Endothelial cell of umbilical vein (primary cell): Measurements from ENCODE around the gene FBLN7. TPM values are rescaled to one million over a fixed set of nuclear protein-coding genes. Genes with fewer than 3 reads are reported as not detected.
A peak's percentile ranks its signal among the peaks of the same experiment; 100 is the strongest.

Source experiments
- BruUV-seq: library from RNA; stranded (reverse); fragments of 400-500 nt; replicated peaks from 2 replicates; lab custom pipeline; 2021; lab: Mats Ljungman, UMichigan
- CTCF ChIA-PET: fragments of 300-600, 350-600 bp; sonication (Branson Sonifier 250); formaldehyde crosslinking; loops from one replicate; lab custom pipeline; 2021; ENCODE audit warnings: antibody characterized with exemption, inconsistent platforms; lab: Charles Lee
- POLR2A ChIA-PET: fragments of 300-600, 350-600 bp; sonication (Branson Sonifier 250); formaldehyde crosslinking; loops from one replicate; lab custom pipeline; 2021; ENCODE audit warnings: antibody characterized with exemption, inconsistent platforms; lab: Charles Lee
- DNase-seq: peaks from one replicate; pipeline ENCODE4 v3.0.0-alpha.2; 2011; ENCODE audit warnings: low read depth, low spot score
- FAIRE-seq: peaks from 2 replicates; lab custom pipeline; 2011; peaks lifted over from hg19 to GRCh38; lab: Jason Lieb, UNC
- H2AFZ ChIP-seq: 2 replicates; pipeline ENCODE4 v1.6.0; 2012; ENCODE audit warnings: low read depth, low read length, control low read depth, inconsistent platforms
- H3K27ac ChIP-seq: 2 replicates; pipeline ENCODE4 v1.5.1; 2011; ENCODE audit warnings: low read depth, mild to moderate bottlenecking, control low read depth, low read length, moderate library complexity; ENCODE audit not compliant: insufficient read depth
- H3K27me3 ChIP-seq, 2 experiments: 2 replicates each; pipeline versions ENCODE4 v1.6.0 to v1.6.1; 2011; ENCODE audit warnings: low read length in 2 of 2, mixed read lengths in 1 of 2; ENCODE audit not compliant: control insufficient read depth in 2 of 2, insufficient read depth in 2 of 2
- H3K36me3 ChIP-seq, 2 experiments: 2 replicates in 1 of 2; 3 replicates in 1 of 2; pipeline ENCODE4 v1.5.1; 2011; ENCODE audit warnings: low read length in 2 of 2, mild to moderate bottlenecking in 1 of 2, moderate library complexity in 1 of 2; ENCODE audit not compliant: control insufficient read depth in 2 of 2, insufficient read depth in 2 of 2; ENCODE audit errors: extremely low read depth in 1 of 2
- H3K4me1 ChIP-seq: 3 replicates; pipeline ENCODE4 v1.5.1; 2011; ENCODE audit warnings: mild to moderate bottlenecking, low read length; ENCODE audit not compliant: control insufficient read depth, insufficient read depth; ENCODE audit errors: extremely low read depth
- H3K4me2 ChIP-seq: 2 replicates; pipeline ENCODE4 v1.6.1; 2011; ENCODE audit warnings: low read length, control low read depth, mixed read lengths; ENCODE audit not compliant: insufficient read depth
- H3K4me3 ChIP-seq, 3 experiments: fragments of 200-600 bp in 1 of 3; sonication (generic), shearing (Covaris generic) in 1 of 3; replicated peaks in 1 of 3; 2 replicates each; pipeline ENCODE4 v1.5.1; 2011 to 2016; ENCODE audit warnings: control low read depth in 3 of 3, low read length in 3 of 3, mild to moderate bottlenecking in 2 of 3, inconsistent platforms in 1 of 3, low read depth in 1 of 3, moderate library complexity in 1 of 3; ENCODE audit not compliant: insufficient read depth in 1 of 3
- H3K79me2 ChIP-seq: 2 replicates; pipeline ENCODE4 v1.6.0; 2012; ENCODE audit warnings: low read length, inconsistent platforms; ENCODE audit not compliant: control insufficient read depth, insufficient read depth
- H3K9ac ChIP-seq: replicated peaks from 2 replicates; pipeline ENCODE3; 2011; ENCODE audit warnings: low read length, control low read depth; ENCODE audit not compliant: insufficient read depth; ENCODE audit errors: extremely low read depth
- H3K9me1 ChIP-seq: replicated peaks from 3 replicates; pipeline ENCODE4 v1.6.0; 2011; ENCODE audit warnings: mild to moderate bottlenecking, low read length; ENCODE audit not compliant: control insufficient read depth, insufficient read depth; ENCODE audit errors: extremely low read depth
- H3K9me3 ChIP-seq: replicated peaks from 2 replicates; pipeline ENCODE4 v1.5.1; 2012; ENCODE audit warnings: low read length, inconsistent platforms; ENCODE audit not compliant: control insufficient read depth, insufficient read depth
- H4K20me1 ChIP-seq: replicated peaks from 2 replicates; pipeline ENCODE3; 2011; ENCODE audit warnings: mild to moderate bottlenecking, low read length; ENCODE audit not compliant: control insufficient read depth, insufficient read depth; ENCODE audit errors: extremely low read depth
- CTCF ChIP-seq, 2 donors: IDR thresholded peaks; 1 replicate in 1 of 2; 2 replicates in 1 of 2; pipeline ENCODE4 v1.5.1; 2011; ENCODE audit warnings: low read length in 2 of 2, mild to moderate bottlenecking in 2 of 2, moderate library complexity in 2 of 2, control low read depth in 1 of 2, inconsistent platforms in 1 of 2, low read depth in 1 of 2; ENCODE audit not compliant: insufficient read depth in 1 of 2; ENCODE audit errors: extremely low read depth in 1 of 2
- EZH2 ChIP-seq: IDR thresholded peaks from 2 replicates; pipeline ENCODE4 v1.6.1; 2012; ENCODE audit warnings: borderline replicate concordance, low read depth, mild to moderate bottlenecking, moderate library complexity, low read length, inconsistent platforms; ENCODE audit not compliant: severe bottlenecking
- FOS ChIP-seq: IDR thresholded peaks from 2 replicates; pipeline ENCODE4 v1.6.1; 2011; ENCODE audit warnings: mild to moderate bottlenecking, low read length, moderate library complexity, borderline replicate concordance; ENCODE audit not compliant: insufficient read depth
- GATA2 ChIP-seq: IDR thresholded peaks from 2 replicates; pipeline ENCODE4 v1.7.0; 2011; ENCODE audit warnings: low read depth, mild to moderate bottlenecking, moderate library complexity, mixed read lengths, low read length; ENCODE audit not compliant: insufficient read length, insufficient read depth
- JUN ChIP-seq: IDR thresholded peaks from 2 replicates; pipeline ENCODE4 v1.6.1; 2011; ENCODE audit warnings: borderline replicate concordance, low read depth; ENCODE audit not compliant: insufficient read length, insufficient read depth
- MAX ChIP-seq: IDR thresholded peaks from 2 replicates; pipeline ENCODE4 v1.6.1; 2011; ENCODE audit not compliant: insufficient read depth, insufficient read length
- MYC ChIP-seq: IDR thresholded peaks from one replicate; pipeline ENCODE4 v1.6.1; 2011; ENCODE audit warnings: mild to moderate bottlenecking, low read depth, low read length
- POLR2A ChIP-seq: IDR thresholded peaks from 2 replicates; pipeline ENCODE4 v1.6.1; 2012; ENCODE audit warnings: low read depth, mild to moderate bottlenecking, control low read depth, low read length
- POLR2AphosphoS5 ChIP-seq: IDR thresholded peaks from 2 replicates; pipeline ENCODE4 v1.6.1; 2012; ENCODE audit warnings: low read depth, mild to moderate bottlenecking, control low read depth, low read length, moderate library complexity; ENCODE audit not compliant: insufficient read depth
- dilution Hi-C: fragments of 300-500 bp; cut with MboI; formaldehyde crosslinking; loops from one replicate; pipeline ENCODE4 v1.15.0; 2019; ENCODE audit warnings: low sequenced_read_pairs; ENCODE audit not compliant: extremely low pct_ligation_motif_present
- intact Hi-C: fragments of 100-400 bp; cut with micrococcal nuclease; formaldehyde crosslinking; loops from one replicate; pipeline ENCODE4 v1.10.0; 2022
- polyA plus RNA-seq, 4 experiments: library from polyadenylated mRNA; depleted of rRNA in 3 of 4; stranded (reverse) in 3 of 4; unstranded in 1 of 4; fragments of >200 nt; gene quantifications; 2 replicates each; pipeline versions ENCODE4 v1.2.1 to v1.2.3, GENCODE V29; 2011 to 2012; ENCODE audit warnings: missing spikeins in 1 of 4
- total RNA-seq: library from RNA; stranded (reverse); gene quantifications from 2 replicates; pipeline ENCODE4 v1.2.3, GENCODE V29; 2021

FBLN7 gene
- total and polyA plus RNA-seq, 2 donors (not counting 3 experiments of a cell fraction or from before 2014, with no cell fraction given) = 3.1 to 3.3 TPM

- FAIRE-seq (peak; percentile 95), DNase-seq (peak; percentile 77)
- dilution Hi-C loops = no loop called here
- no peak overlapping the region for H3K4me3 ChIP-seq
- intact Hi-C loops = no loop called here
- peak; percentile 74 for TF ChIP-seq GATA2
- no peak for TF ChIP-seq MYC
- peak; percentile 60 for TF ChIP-seq POLR2AphosphoS5
- no peak for TF ChIP-seq EZH2
- TF ChIP-seq CTCF (IDR thresholded peaks at IDR 0.05; ENCODE audit: extremely low read depth in 1 of 2, insufficient read depth in 1 of 2, low read depth in 1 of 2, low read length in 2 of 2) = no peak
- TF ChIP-seq POLR2A = peak; percentile 39
- TF ChIP-seq MAX = no peak
- no peak for TF ChIP-seq JUN
- TF ChIP-seq FOS = peak; percentile 55
- no peaks in the 10 kb centered on the region for H3K27me3 ChIP-seq
- peak overlapping the region; percentile 46 for H3K4me2 ChIP-seq
- no peaks in the 10 kb centered on the region for H3K79me2 ChIP-seq
- no peak overlapping the region for H2AFZ ChIP-seq
- ChIA-PET CTCF (no interaction called here), POLR2A (no interaction called here)
- H3K36me3 ChIP-seq = no peaks in the 10 kb centered on the region
- no peaks in the 10 kb centered on the region for H3K9me1 ChIP-seq
- no peaks in the 10 kb centered on the region for H4K20me1 ChIP-seq
- no peaks in the 10 kb centered on the region for H3K9me3 ChIP-seq
- no TSS peak for BruUV-seq
- H3K9ac ChIP-seq = no peak overlapping the region
- H3K27ac ChIP-seq = no peak overlapping the region
- H3K4me1 ChIP-seq = peaks cover 30% of the 10 kb centered on the region
These were observed 60.6 kb downstream of the FBLN7 start for GRCh38 chr2:112198780-112199179.
